ENCODE results near the gene CHD2. TPM values are rescaled to one million over a fixed set of nuclear protein-coding genes. Genes with fewer than 3 reads are reported as not detected.

The CHD2 gene
- total RNA-seq, 1 donor from 2014 or later: 100 TPM

DNA sequence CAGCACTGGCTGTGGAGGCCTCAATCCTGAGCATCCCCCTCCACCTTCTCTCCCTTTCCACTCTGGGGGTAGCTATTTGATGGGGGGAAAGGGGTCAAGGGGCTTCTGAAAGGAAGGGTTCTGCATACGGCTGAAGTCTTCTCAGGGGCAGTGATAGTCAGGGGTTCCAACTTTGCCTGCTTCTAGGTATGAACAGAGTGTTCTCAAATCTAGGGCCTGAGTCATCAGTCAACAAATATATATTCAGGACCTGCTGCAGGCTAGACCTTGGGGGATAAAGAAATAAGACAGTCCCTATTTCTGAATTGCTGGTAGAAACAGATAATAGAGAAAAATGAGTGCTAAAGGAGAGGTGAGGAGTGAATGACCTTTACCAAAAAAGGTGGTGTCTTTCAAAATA lies 176.1 kb downstream of the CHD2 start:
- no peak overlapping the region for H3K27ac ChIP-seq
- no peak for TF ChIP-seq POLR2A (IDR thresholded peaks at IDR 0.05)
- no peak for TF ChIP-seq POLR2AphosphoS5 (IDR thresholded peaks at IDR 0.05; ENCODE audit: insufficient read depth in 1 of 2, low read depth in 1 of 2)
- TF ChIP-seq, protein P1, sequence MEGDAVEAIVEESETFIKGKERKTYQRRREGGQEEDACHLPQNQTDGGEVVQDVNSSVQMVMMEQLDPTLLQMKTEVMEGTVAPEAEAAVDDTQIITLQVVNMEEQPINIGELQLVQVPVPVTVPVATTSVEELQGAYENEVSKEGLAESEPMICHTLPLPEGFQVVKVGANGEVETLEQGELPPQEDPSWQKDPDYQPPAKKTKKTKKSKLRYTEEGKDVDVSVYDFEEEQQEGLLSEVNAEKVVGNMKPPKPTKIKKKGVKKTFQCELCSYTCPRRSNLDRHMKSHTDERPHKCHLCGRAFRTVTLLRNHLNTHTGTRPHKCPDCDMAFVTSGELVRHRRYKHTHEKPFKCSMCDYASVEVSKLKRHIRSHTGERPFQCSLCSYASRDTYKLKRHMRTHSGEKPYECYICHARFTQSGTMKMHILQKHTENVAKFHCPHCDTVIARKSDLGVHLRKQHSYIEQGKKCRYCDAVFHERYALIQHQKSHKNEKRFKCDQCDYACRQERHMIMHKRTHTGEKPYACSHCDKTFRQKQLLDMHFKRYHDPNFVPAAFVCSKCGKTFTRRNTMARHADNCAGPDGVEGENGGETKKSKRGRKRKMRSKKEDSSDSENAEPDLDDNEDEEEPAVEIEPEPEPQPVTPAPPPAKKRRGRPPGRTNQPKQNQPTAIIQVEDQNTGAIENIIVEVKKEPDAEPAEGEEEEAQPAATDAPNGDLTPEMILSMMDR (IDR thresholded peaks at IDR 0.05): no peak
- intact Hi-C loops (cut with DNase I): no loop called here
- no peaks in the 10 kb centered on the region for H3K27me3 ChIP-seq
- peaks cover 22% of the 10 kb centered on the region for H3K4me1 ChIP-seq
- H3K36me3 ChIP-seq: no peaks in the 10 kb centered on the region
- no peaks in the 10 kb centered on the region for H3K9me3 ChIP-seq
- no peak overlapping the region for H3K4me3 ChIP-seq
- no peak for DNase-seq (ENCODE audit: extremely low spot score in 2 of 2)

DNA sequence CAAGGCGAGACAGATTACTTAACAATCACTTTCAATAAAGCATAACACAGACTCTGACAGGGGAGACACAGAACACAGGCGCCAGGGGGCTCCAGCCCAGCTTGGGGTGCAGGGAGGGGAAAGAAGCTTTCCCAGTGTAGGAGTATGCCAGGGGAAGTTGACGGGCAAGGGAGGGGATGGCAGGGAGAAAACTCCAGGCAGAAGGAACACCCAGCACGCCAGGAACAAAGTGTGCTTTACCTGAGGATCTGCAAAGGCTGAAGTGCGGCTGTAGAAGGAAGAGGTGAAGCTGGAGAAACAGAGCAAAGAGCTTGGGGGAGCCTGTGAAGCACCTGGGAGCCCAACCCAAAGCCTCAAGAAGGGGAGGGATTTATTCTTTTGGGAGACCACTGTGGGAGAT lies 176.8 kb downstream of the CHD2 start:
- DNase-seq (ENCODE audit: extremely low spot score in 2 of 2): no peak
- H3K4me3 ChIP-seq: no peak overlapping the region
- H3K27me3 ChIP-seq: no peaks in the 10 kb centered on the region
- intact Hi-C loops (cut with DNase I): no loop called here
- H3K9me3 ChIP-seq: no peaks in the 10 kb centered on the region
- TF ChIP-seq, protein P1 (IDR thresholded peaks at IDR 0.05): no peak
- TF ChIP-seq POLR2AphosphoS5 (IDR thresholded peaks at IDR 0.05; ENCODE audit: insufficient read depth in 1 of 2, low read depth in 1 of 2) (no peak), POLR2A (IDR thresholded peaks at IDR 0.05) (no peak)
- no peak overlapping the region for H3K27ac ChIP-seq
- peaks cover 16% of the 10 kb centered on the region for H3K4me1 ChIP-seq
- H3K36me3 ChIP-seq: no peaks in the 10 kb centered on the region

MicroRNAs within 50 kb of the gene (microRNA counts, 767-probe panel; counts per million panel counts)
- 238 to 261 counts per million in 2 donors for microRNA hsa-miR-3175

Small RNAs within 50 kb of the gene (microRNA-seq; reads per million reads assigned to microRNA genes)
- not detected for gene MIR3175 (ENCODE audit: borderline number of aligned reads, borderline replicate concordance)

Other genes with a start within 250 kb of the CHD2 start
- gene FAM174B, start 244.5 kb upstream of the CHD2 start, total RNA-seq: 4.9 TPM
- 21.6 TPM for gene RGMA, start 188.9 kb downstream of the CHD2 start, total RNA-seq